CD1c-positive myeloid dendritic cell (primary cell): Measurements from ENCODE around the gene GDF9.
"Not testable (repeated sequence)": the region's sequence is repeated elsewhere in the genome, so short reads cannot be mapped to it uniquely, and the experiment has no call there.

Source experiments
- DNase-seq: peaks from one replicate; pipeline ENCODE4 v3.0.0-alpha.2; 2016; ENCODE audit errors: extremely low spot score

The GDF9 gene

DNA sequence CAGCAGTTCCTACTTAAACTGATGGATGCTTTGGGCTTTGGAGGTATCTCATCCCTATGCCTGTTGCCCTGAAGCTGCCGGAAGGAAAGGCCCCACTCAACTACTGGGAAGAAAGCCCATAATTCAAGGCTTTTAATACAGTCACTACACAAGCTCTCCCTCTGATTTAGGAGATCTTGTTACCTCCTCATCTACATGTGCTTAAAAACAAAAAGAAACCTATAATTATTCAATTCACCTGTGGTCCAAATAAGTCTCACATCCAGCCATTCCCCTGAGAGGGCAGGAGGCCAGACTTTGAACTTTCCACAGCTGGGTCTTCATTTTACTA, 6.5 kb upstream of the GDF9 start:
- no peak for DNase-seq

DNA sequence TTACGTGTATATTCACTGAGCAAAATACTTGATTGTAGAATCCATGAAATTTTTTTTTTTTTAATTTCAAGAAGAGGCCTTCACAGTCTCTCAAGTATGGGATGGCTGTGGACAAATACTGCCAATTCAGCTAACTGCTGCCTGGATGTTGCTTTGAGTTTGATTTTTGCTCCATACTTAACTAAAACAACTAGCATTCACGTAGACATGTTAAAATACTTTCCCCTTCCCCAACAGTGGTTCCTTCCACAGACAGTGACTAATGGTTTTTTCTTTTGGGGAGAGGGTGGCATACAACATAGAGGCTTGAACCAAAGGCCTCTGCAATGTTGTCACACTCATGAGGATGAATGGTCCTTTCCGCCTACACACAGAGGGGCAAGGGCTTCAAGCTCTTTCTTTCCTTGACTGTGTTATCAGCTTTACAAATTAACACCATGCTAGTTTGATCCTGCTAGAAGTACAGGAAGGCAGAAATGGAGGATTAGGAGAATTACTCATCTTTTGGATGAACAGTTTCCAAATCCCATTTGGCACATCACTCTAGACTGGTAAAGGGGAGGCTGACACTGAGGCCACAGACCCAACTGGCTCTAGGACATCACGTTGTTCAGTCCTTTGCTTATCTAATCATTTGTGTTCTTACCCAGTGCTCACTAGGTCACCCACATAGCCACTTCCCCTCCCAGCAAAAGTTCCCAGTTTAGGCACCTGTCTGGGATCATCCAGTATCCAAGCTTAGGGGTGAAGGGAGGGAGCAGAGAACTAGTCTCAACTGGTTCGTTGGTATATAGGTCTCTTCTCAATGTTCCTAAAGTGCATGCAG, 5.4 kb upstream of the GDF9 start:
- no peak for DNase-seq

DNA sequence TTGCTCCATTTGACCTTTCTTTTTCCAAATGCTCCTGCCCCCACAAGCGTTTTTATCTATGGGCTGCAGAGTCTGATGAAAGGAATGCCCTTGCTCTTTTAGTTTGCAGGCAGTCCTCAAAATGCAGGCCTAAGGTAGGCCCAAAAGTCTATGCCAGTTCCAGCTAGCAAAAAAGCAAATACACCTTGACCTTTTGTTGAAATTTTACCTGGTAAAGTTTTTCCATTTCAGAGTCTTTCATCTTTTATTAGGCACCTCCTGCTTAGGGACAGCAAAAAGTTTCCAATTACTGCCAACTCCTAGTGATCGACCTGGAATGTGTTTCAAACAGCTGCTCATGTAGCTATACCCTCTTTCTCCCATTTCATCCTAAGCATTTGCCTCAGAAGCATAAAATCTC, 4.5 kb upstream of the GDF9 start:
- no peak for DNase-seq

DNA sequence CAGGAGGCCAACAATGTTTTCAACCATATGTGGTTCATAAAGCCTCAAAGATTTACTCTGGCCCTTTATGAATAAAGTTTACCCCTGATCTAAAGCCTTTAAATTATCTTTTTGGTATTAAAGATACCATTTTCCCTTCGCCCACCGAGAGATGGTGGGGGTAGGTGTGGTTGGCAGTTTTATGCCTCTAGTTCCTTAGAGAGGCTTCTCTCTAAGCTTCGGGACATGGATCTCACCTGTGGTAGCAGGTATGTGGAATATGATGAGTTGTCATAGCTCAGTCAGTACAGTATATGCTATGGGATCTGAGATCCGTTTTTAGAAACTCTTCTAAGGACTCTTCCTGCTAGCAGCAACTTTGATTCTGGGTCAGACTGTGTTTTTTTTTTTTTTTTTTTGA, 2.5 kb upstream of the GDF9 start:
- DNase-seq: no peak

DNA sequence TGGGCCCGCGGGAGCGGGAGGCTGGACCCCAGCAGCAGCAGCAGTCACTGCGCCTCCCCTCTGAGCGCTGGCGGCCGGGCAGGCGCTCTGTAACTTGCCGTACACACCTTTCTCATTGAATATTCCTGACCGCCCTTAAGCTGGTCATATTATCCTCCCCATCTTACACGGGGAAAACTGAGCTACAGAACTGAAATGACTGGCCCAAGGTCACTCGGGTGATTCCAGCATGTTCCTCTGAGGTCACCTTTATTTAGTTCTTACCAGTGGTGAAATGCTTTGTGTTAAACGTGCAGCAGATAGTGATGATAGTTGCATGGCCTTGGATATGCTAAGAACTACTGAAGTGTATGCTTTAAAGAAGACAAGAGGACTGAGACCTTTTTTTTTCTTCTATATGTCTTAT, 780 bp upstream of the GDF9 start:
- DNase-seq: peak; percentile 13

DNA sequence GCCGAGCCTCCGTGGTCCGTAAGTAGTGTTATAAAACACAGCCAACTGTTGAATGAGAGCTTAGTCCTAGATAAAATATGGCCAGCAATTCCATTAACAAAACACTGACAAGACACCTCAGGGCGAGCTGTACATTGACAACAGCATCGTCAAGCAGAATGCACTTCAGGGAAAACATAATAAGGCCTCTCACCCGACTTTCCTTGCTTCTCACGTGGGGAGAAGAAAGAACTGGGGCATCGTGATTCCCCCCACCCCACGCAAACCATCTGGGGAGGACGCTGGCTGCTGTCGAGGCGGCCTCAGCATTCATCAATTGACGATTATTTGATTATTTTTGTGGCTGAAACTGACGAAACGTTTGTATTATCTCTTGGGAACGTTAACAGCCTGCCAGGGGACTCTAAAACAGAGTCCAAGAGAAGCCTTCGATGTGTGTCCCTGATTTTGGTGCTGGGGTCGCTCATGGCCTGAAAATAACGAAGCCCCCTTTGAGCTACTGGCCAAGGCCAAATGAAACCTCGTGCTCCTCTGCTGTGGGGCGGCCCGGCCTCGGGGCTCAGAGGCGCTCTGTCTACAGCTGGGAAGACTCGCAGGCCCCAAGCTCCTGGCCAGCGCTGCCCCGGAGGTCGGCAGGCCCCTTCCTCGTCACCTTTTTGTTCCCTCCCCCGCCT, 464 bp downstream of the GDF9 start:
- no peak for DNase-seq

DNA sequence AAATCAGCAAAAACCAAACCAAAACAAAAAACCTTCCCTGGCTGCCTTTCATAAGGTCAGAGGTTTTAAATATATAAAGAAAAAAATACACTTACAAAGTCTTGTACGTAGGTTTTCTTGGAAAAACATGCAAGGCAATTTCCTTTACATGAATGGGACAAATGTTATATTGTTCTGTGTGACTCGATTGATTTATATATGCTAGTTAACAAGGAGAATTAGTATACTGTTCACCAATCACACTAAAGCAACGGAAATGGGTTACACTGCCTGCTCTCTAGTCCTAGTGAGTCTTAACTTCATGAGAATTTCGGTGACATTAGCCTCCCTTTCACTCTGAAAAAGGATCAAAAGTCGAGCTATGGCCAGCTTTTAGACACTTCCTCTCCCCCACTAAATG, 5.5 kb downstream of the GDF9 start:
- DNase-seq: no peak

DNA sequence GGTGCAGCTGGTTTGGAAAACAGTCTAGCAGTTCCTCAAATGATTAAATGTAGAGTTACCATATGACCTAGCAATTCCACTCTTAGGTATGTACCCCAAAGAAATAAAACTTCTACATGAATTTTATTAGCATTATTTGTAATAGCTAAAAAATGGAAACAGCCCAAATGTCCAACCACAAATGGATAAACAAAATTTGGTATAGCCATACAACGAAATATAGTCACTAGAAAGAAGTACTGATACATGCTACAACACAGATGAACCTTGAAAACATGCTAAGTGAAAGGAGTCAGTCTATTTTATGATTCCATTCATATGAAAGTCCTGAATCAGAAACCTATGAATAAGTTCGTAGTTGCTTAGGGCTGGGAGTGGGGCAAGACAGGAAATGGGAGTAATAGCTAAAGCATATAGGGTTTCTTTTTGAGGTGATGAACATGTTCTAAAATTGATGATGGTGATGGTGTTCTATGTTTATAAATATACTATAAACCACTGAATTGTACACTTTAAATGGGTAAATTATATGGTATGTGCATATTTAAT, 6.3 kb downstream of the GDF9 start:
- DNase-seq: no peak

DNA sequence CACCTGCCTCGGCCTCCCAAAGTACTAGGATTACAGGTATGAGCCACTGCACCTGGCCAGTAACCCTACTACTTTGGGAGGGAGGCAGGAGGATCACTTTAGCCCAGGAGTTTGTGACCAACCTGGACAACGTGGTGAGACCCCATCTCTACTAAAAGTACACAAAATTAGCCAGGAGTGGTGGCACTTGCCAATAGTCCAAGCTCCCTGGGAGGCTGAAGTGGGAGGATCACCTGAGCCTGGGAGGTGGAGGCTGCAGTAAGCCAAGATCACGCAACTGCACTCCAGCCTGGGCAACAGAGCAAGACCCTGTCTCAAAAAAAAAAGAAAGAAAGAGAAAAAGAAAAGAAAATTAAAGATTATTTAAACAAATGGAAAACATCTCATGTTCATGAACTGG, 10.3 kb downstream of the GDF9 start:
- no peak for DNase-seq

DNA sequence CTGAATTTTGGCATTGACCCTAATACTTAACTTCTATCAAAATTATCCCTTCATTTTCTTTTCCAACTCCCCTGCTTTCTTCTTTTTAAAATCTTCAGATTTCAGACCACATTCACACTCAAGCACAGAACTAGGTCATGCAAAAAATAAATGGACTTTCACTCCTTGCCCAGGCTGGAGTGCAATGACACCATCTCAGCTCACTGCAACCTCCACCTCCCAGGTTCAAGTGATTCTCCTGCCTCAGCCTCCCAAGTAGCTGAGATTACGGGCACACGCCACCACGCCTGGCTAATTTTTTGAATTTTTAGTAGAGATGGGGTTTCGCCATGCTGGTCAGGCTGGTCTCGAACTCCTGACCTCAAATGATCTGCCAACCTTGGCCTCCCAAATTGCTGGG, 11.3 kb downstream of the GDF9 start:
- not testable (repeated sequence) for DNase-seq

DNA sequence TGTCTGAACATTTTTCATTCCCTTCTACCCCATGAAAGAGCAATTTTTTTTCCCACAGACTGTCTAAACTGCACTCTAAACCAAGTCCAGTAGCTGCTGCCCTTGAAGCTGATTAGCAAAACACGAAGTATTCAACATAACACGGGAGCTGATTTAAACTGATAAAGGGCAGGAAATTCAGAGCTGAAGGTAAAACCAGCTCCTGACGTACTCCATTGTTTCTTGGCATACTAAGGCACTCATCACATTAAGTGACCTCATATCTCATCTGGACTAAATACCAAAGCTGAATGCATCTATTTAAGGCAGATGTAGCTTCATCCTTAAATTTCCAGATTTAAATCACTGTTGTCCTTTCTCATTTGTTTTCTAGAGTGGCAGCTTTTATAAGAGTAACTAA, 12.0 kb downstream of the GDF9 start:
- DNase-seq: no peak

DNA sequence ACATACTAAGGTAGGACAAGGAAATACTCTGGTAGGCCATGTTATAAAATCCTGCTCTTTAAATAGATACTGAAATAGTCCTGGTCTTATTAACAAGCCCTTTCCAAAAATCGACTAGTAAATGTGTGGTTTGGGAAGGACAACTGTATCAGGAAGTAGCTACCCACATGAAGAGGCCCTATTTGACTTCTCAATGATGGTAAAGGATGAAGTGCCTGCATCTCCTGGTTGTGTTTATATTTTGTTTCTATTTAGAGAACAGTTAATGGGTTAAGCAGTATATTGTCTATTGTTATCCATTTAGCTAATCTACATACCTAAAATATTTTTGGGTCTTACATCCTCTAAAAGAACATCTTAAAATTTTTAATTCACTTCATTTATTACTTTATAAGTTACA, 12.5 kb downstream of the GDF9 start:
- DNase-seq: no peak

DNA sequence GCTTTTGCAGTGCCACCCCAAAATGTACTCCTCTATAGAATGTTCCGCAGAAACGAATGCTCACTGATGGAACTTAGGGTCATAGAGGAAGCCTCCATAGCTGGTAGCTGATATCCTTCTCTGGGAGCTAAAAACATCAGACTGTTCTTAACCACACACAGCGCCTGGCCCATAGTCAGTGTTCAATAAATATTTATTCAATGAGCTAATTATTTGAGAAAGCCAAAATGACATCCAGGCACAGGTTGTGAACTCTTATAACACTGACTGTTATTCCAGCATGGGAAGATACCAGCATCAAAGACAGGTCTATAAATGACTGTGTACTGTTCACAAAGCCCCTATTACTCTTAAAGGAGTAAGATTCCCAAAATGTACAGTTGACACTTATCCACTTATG, 12.9 kb downstream of the GDF9 start:
- DNase-seq: no peak

DNA sequence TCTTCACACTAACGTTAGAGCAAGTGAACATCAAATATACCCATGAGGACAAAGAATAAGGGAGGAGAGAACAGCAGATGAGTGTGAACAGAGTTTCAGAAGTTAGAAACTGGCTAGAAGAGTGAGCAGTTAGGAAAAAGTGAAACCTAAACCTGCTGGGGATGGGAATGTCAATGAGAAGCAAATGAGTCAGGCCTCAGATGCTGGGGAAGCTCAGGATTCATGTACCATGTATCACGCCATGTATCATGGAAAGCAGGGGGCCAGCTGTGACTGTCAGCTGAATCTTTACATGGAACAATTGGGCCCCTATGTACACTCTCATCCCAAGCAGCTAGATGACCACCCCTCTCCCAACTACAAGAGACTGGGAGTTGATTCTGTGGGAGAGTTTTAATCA, 16.2 kb downstream of the GDF9 start:
- DNase-seq: no peak

DNA sequence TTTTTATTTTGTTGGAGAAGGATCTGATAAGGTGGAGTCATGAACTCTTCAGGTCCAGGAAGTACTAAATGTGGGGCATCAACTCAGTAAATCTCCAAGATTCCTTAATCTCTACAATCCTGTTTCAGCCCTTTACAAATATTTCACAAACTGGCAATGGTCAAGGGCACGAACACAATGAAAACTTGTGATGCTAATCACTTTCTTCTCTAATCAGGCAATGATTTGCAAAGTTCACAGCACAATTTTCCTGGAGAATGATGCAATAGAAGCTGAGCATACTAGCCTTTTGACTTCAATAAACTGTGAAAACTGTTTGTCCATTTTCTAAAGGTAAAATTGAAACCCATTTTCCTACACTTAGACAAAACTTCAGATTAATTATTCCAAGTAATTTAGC, 16.9 kb downstream of the GDF9 start:
- DNase-seq: no peak

DNA sequence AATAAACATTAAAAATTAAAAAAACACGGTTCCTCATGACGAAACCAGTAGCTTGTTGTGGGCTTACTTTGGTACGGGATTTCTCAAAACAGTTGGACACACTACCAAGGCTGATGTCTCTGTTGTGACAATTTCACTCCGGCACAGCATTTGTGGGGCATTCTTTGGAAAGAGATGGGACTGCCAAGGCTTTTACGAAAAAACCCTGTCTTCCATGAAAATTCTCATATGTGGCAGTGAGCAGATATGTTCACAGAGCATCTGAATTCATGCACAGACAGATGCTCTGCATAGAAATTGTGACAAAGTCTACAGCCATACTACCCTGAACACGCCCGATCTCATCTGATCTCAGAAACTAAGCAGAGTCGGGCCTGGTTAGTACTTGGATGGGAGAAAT, 18.0 kb downstream of the GDF9 start:
- no peak for DNase-seq

DNA sequence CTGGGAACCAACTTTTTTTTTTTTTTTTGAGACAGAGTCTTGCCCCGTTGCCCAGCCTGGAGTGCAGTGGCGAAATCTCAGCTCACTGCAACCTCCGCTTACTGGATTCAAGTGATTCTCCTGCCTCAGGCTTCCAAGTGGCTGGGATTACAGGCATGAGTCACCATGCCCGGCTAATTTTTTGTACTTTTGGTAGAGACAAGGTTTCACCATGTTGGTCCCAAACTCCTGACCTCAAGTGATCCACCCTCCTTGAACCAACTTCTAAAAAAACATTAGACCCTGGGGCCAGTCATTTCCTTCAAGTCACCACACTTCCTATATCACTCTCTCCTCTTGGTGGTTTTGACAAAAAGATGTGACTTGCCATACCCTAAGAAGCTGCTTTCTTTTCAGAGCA, 25.0 kb downstream of the GDF9 start:
- no peak for DNase-seq

DNA sequence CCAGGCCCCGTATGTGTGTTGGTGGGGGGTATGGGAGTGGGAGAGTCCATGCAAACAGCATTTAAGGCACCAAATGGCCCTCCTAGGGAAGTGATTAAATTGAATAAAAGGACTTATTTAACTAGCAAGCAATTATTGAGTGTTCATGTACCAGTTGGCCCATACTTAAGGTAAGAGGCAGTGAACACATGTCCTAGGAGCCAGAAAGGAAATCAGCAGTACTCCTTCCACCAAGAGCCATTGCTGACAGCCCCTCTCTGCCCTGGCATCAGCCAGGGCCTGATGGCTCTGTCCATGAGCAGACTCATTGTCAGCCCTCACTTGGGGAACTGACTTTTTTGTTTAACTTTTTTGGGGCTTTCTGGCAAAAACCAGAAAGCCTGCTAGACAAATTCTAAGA, 25.4 kb downstream of the GDF9 start:
- no peak for DNase-seq

DNA sequence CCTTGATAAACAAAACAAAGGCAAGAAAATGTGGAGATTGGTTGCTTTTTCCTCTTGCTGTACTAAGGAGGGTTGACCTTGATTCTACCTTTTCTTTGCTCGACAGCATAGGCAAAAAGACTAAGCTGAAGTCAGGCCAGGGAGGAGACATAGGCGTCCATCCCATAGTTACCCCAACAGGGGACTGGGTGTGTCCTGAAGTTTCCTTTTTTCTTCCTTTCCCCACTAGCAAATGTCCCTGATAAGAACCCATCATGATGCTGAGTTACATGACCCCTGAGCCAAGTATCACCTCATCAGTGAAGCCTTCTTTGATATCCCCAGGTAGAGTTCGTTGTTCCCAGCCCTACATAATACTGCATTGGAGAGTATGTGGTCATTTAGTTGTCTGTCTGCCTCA, 26.0 kb downstream of the GDF9 start:
- DNase-seq: no peak

DNA sequence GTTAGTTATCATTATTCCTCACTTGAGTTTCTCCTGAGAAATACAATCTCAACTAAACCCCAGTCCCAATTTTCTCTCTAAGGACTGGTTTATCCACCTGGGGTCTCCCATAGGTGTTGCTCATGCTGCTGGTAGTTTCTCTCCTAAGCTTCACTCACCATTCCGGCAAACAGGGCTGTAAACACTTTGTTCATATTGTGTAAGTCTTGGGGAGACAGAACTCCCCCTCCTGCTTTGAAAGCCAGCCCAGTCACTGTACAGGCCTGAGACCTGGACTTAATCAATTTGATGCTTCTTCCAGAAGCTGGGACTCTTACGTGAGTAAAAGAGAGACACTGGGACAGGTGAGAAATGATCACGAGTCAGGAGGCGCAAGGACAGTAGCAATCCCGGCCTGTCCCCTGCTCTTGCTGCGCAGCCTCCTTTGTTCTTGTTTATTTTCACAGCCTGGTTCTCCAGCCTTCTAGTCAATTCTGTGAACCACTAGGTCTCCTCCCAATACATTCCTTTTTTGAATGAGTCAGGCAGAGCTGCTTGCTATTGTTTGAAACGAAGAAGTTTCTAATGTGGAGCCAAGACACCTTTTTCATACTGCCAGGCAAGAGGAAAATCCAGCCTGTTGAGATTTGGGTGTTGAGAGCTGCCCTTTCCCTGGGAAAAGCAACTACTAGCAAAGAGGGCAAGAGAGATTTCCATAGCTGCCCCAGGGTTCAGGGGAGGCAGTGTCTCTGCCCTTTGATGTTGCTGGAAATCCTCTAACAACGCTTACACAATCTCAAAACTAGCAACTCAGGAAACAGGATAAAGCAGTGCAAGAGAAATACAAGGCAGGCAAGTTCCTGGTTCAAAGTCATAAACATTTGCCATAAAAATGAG, 26.6 kb downstream of the GDF9 start:
- no peak for DNase-seq

DNA sequence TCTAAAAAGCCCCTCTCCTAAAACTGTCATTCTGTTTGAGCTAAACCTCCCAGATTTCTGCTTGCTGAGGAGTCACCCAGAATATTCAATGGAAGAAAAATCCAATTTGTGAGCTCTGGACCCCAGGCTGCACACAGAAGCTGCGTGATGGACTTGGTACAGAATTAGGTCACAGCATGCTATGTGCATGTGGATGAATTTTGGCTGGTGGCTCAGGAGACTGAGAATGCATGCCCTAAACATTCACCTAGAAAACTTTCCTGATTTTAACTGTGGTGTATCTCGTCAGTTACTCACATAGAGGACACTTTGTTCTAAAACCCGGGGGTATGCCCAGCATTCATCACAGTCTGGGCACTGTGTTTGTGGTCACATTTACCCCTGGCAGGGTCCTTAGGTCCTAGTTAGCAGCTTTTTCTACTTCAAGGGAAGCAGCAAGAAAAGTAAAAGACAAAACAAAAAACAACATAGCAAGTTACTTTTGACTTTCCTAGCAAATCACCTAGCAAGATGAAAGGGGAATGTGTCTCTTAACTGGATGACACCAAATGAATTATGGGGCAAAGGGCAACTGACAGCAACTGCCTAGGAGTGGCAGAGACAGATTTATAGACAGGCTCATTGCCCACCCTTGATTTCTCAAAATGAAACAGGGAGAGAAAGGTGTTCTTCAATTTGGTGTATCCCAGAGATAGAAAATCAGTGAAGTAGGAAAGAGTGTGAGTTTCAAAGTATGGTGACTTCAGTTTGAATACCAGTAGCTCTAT, 27.6 kb downstream of the GDF9 start:
- DNase-seq: no peak

DNA sequence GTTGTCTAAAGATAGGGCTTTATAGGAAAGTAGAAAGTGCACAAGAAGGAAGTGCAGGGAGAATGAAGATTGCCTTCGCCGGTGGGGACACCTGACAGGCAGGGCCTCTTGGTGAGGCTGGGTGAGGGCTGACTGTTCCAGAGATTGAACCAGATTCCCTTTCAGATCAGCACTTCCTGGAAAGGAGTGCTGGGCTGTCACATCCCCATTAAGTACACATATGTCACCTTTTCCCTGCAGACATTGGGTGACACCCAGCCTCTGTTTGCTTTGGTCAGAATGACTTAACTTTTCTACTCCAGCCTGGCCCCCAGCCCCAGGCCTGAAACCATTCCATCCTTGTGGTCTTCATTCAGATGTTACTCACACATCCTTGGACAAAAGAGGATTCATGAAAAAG, 28.4 kb downstream of the GDF9 start:
- DNase-seq: no peak
